Nucleus accumbens (tissue), 56 donors: ENCODE results near the gene CPB1.

Source experiments
- DNase-seq, 56 donors: peaks; one replicate each; lab custom pipeline; 2025; lab: John Stamatoyannopoulos, UW

CPB1 gene

DNA sequence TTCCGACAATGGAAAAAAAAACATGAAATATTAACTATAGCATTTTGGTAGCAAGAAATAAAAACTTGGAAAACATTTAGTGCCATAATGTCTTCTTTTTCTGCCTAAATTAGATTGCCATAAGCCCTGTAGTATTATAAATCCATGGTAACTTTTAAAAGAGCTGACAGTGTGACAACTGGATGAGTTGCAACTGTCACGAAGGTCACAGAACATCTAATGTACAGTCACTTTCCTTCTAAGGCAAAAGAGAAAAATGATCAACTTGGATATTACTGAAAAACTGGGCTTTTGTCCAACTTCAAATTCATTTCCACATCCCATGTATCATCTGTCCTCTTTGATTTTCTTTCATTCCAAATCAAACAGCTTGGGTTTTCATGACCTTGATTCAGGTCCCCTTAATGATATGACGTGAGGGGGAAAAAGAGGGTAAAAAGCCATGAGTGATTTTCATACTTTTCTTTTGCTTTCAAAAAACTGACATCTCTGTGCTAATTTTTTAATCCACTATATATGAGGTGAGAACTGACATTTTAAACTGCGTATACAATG is 602 bp downstream of the CPB1 start:
- no peak for DNase-seq

DNA sequence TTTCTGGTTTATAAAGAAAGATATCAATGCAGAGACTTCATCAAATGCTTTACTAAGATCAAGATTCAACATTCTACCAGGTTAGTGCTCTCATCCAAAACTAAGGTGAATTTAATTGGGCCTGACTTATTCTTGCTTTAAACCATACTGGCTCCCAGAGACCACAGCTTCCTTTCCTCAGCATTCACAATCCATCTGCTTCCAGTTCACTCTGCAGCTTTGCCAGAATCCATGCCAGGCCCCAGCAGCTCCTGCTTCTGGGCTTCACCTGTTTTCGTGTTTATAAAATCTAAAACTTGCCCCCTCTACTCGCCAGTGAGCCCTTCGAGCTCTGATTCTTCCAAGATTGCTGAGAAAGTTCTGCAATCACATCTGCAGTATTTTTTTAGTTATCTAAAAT is 2.3 kb downstream of the CPB1 start:
- DNase-seq: no peak

DNA sequence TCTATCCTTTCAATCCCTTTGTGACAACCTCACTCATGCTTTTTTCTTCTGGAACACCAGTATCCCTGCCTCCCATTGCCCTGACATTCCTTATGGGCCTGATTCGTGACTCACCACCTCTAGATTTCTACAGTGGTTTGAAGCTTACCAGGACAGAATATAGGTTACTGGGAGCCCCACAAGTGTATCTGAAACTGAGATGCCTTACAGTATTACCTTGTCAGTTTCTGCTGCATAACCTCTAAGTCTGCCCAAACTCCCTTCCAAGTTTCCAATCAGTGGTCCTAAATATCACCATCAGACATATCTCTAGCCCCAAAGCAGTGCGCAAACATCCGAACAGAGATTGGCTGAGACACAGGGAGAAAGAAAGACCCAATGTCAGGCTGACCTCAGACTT is 5.6 kb downstream of the CPB1 start:
- DNase-seq: no peak

DNA sequence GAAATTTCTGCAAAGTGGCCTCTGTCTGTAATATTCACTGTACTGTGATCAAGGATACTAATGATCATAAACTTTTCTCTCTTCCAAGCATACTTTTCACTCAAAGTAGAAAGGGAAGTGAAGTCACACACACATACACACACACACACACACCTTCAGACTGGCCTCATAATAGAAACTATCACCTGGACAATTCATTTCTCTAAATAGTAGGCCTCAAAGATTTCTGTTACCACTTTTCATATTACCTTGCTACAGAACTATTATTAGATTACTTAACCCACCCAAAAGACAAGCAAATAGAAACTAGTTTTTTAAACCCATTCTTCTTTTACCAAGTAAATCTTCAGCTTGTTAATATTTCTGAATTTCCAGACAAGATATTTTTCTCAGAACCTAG is 12.2 kb downstream of the CPB1 start:
- DNase-seq: no peak

- no peak for DNase-seq
These were observed 12.8 kb downstream of the CPB1 start for GRCh38 chr3:148840451-148840850.

- no peak for DNase-seq
These were observed 18.3 kb downstream of the CPB1 start for GRCh38 chr3:148845756-148846395.

- no peak for DNase-seq
These were observed 19.7 kb downstream of the CPB1 start for GRCh38 chr3:148847351-148847750.

- DNase-seq: no peak
These were observed 20.8 kb downstream of the CPB1 start for GRCh38 chr3:148848410-148848809.

GRCh38 chr3:148852271-148852992 is 24.8 kb downstream of the CPB1 start:
- DNase-seq: no peak

GRCh38 chr3:148853076-148853475 is 25.5 kb downstream of the CPB1 start:
- DNase-seq: no peak

DNA sequence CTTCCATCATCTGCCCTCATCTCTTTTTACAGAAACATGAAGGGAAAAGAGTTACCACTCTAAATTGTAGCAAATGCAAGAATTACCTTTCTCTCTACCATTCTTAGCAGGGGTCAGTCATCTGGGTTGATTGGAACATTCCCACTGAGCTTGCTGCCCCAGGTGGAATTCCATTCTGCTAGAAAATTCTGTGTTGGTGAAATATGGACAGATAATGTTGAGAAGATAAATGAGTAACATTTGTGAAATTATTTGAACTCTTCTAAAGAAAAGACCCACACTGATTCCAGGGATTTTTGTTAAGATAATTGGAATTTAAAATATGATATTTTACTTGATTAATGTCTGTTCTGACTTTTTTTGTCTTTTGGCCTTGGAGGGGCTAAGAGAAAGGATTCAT is 26.4 kb downstream of the CPB1 start:
- no peak for DNase-seq

GRCh38 chr3:148856384-148856783 is 28.8 kb downstream of the CPB1 start:
- no peak for DNase-seq

DNA sequence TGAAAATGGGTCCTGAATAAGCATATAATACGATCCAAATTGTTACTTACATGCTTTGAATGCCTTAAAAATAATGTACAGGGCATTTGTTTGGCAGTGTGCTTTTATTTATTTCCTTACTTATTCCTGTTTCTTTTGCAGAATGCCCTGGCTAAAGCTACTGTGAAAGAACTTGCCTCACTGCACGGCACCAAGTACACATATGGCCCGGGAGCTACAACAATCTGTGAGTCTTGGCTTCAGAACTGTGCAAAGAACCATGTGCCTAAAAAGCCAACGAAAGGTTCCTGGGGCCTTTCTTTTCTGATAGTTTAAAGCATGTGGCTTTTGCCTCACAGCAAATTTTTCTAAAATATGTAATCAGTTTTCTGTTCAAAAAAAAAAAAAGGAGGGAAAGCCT is 29.7 kb downstream of the CPB1 start:
- DNase-seq: no peak

DNA sequence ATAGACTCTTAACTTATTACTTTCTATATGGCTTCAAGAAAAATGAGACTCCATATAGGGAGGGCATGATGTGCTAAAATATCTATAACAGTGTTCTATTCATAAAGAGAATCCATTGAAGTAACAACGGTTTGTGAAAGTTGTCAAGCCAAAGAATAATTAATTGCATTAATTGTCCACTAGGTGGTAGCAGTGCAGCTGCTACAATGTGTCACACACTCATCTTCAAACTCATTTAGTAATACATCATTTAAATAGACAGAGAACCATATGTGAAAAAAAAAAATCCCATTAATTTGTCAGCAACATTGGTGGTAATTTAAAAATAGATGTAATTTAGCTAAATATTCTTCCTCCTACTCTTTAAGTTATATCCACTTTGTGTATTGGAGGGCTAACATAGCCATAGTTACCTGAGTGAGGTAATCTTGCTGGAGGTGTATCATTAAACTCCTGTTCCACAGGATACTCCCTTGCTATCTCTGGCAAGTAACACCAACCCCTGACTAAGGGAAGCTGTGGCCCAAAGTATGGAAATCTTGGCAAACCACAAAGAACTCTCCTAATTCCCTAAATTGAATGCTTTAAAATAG is 33.8 kb downstream of the CPB1 start:
- no peak for DNase-seq

GRCh38 chr3:148863297-148863696 is 35.7 kb downstream of the CPB1 start:
- DNase-seq: no peak

DNA sequence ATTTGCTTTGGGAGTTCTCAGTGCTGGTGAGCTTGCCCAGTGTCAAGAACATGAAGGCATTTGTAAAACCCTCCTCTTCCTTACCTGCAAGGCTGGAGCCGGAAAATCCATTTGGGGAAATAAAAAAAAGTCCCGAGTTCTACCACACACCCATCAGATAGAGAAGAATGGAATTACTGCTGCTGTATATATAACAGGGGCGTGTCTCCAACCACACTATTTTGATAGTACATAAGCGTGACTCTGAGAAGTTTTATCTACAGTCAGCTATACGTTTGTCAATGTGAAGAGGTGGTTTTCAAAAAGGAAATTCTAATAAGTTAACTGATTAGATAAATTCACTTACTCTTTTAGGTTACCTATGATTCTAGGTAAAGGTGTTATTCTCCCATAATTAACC is 36.2 kb downstream of the CPB1 start:
- no peak for DNase-seq

GRCh38 chr3:148865049-148865448 is 37.4 kb downstream of the CPB1 start, which contains the start of gene CPA3:
Gene CPA3 (plus strand): TSS chr3:148865296. CDS start chr3:148865308, 12 bp downstream.
- DNase-seq: no peak

DNA sequence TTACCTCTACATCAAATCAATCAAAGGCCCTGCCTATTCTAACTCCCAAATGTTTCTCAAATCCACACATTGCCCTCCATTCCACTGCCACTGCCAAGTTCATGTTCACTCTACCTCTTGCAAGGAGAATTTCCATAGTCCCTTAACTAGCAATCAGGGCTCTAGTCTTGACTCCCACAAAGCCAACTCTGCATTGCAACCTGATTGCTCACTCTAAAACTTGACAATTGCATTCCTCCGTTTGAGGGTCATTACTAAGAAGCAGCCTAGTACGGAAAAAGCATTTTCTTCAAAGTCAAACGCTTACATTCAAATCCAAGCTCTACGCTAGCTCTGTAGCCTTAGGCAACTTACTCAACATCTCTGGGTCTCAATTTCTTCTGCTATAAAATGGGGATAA is 38.6 kb downstream of the CPB1 start:
- DNase-seq: no peak

- DNase-seq: no peak
These were observed 45.8 kb downstream of the CPB1 start for GRCh38 chr3:148873270-148873927.

DNA sequence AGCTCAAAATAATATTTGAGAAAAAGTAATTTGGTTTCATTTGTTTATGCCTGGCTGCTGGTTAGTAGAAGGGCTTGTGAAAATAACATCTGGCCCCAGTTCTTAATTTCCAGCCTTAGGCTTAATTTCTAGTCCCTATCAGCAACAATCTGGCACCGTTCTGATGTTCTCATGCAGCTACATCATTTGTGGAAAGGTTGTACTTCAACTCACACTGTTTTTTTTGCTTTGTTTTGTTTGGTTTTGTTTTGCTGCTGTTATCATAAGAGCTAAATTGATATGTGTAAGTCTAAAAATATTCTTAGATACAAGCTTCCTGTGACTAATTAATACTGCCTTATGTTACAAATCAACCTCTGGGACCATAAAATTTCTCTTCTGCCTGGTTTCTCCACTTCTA is 46.4 kb downstream of the CPB1 start:
- no peak for DNase-seq

DNA sequence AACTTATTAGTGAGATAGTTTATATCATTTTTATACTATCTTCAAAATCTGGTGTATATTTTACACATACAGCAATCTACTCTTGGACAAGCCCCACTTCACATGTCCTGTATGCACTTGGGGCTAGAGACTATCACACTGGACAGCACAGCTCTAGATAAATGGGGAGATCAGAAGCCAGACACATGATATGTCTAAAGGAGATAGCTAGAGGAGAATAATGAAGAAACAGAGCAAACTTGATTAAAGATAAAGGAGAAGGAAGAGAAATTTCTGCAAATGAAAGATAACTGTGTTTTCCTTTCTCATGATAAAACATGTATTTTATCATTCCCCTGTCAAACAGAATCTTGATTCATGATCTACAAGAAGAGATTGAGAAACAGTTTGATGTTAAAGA is 50.5 kb downstream of the CPB1 start:
- DNase-seq: no peak
